Keratinocyte (primary cell): ENCODE results near the gene BRIP1. TPM values are rescaled to one million over a fixed set of nuclear protein-coding genes. Genes with fewer than 3 reads are reported as not detected.

Experiments used
- DNase-seq: peaks from one replicate; pipeline ENCODE4 v3.0.0-alpha.2; 2011; ENCODE audit warnings: low read depth, missing footprints, low spot score
- FAIRE-seq: peaks from 2 replicates; lab custom pipeline; 2011; peaks lifted over from hg19 to GRCh38; lab: Jason Lieb, UNC
- H2AFZ ChIP-seq: 2 replicates; pipeline ENCODE4 v1.6.0; 2012; ENCODE audit warnings: low read length, control low read depth, inconsistent platforms; ENCODE audit not compliant: control insufficient read depth
- H3K27ac ChIP-seq: 2 replicates; pipeline ENCODE4 v1.5.1; 2011; ENCODE audit warnings: low read length; ENCODE audit not compliant: control insufficient read depth, insufficient read depth
- H3K27me3 ChIP-seq: 3 replicates; pipeline ENCODE4 v1.6.0; 2011; ENCODE audit warnings: low read length; ENCODE audit not compliant: control insufficient read depth, insufficient read depth; ENCODE audit errors: extremely low read depth
- H3K36me3 ChIP-seq, 2 experiments: 2 replicates in 1 of 2; 3 replicates in 1 of 2; pipeline ENCODE4 v1.5.1; 2011; ENCODE audit warnings: low read length in 2 of 2, mild to moderate bottlenecking in 1 of 2; ENCODE audit not compliant: control insufficient read depth in 2 of 2, insufficient read depth in 2 of 2; ENCODE audit errors: extremely low read depth in 1 of 2
- H3K4me1 ChIP-seq: 3 replicates; pipeline ENCODE4 v1.5.1; 2011; ENCODE audit warnings: low read length; ENCODE audit not compliant: control insufficient read depth, insufficient read depth; ENCODE audit errors: extremely low read depth
- H3K4me2 ChIP-seq: 3 replicates; pipeline ENCODE4 v1.6.0; 2011; ENCODE audit warnings: low read depth, low read length; ENCODE audit not compliant: control insufficient read depth, insufficient read depth; ENCODE audit errors: extremely low read depth
- H3K4me3 ChIP-seq, 3 experiments: fragments of 200-600 bp in 1 of 3; sonication (generic) in 1 of 3; 2 replicates in 2 of 3; 3 replicates in 1 of 3; pipeline ENCODE4 v1.5.1; 2011 to 2016; ENCODE audit warnings: low read length in 3 of 3, mild to moderate bottlenecking in 3 of 3, control low read depth in 2 of 3, inconsistent platforms in 1 of 3, low read depth in 1 of 3, mixed read lengths in 1 of 3, mixed run types in 1 of 3, moderate library complexity in 1 of 3; ENCODE audit not compliant: control insufficient read depth in 2 of 3, insufficient read depth in 2 of 3; ENCODE audit errors: extremely low read depth in 1 of 3
- H3K79me2 ChIP-seq: 2 replicates; pipeline ENCODE4 v1.6.0; 2012; ENCODE audit warnings: low read length; ENCODE audit not compliant: control insufficient read depth, insufficient read depth
- H3K9ac ChIP-seq: 3 replicates; pipeline ENCODE4 v1.6.0; 2011; ENCODE audit warnings: low read length; ENCODE audit not compliant: control insufficient read depth, insufficient read depth; ENCODE audit errors: extremely low read depth
- H3K9me1 ChIP-seq: 3 replicates; pipeline ENCODE4 v1.6.0; 2011; ENCODE audit warnings: low read length; ENCODE audit not compliant: control insufficient read depth, insufficient read depth; ENCODE audit errors: extremely low read depth
- H3K9me3 ChIP-seq: 2 replicates; pipeline ENCODE4 v1.5.1; 2012; ENCODE audit warnings: low read depth, low read length; ENCODE audit not compliant: control insufficient read depth
- H4K20me1 ChIP-seq: 3 replicates; pipeline ENCODE4 v1.6.0; 2011; ENCODE audit warnings: low read length; ENCODE audit not compliant: control insufficient read depth, insufficient read depth; ENCODE audit errors: extremely low read depth
- CTCF ChIP-seq, 3 experiments: IDR thresholded peaks in 1 of 3; conservative IDR thresholded peaks in 1 of 3; optimal IDR thresholded peaks in 1 of 3; 2 replicates in 2 of 3; 3 replicates in 1 of 3; pipeline versions ENCODE3 to v1.5.1; 2011; ENCODE audit warnings: low read length in 3 of 3, mild to moderate bottlenecking in 3 of 3, moderate library complexity in 2 of 3, control low read depth in 1 of 3, inconsistent platforms in 1 of 3; ENCODE audit not compliant: insufficient read depth in 2 of 3; ENCODE audit errors: extremely low read depth in 1 of 3
- EZH2 ChIP-seq: IDR thresholded peaks from one replicate; pipeline ENCODE4 v1.6.1; 2012; ENCODE audit warnings: inconsistent platforms, mild to moderate bottlenecking, low read length, moderate library complexity
- dilution Hi-C: fragments of 300-500 bp; cut with MboI; formaldehyde crosslinking; loops from one replicate; pipeline ENCODE4 v1.7.0; 2020; ENCODE audit warnings: low sequenced_read_pairs; ENCODE audit not compliant: extremely low pct_ligation_motif_present
- polyA plus RNA-seq, 5 experiments: library from polyadenylated mRNA; depleted of rRNA in 3 of 5; stranded (reverse) in 3 of 5; stranded (forward) in 1 of 5; unstranded in 1 of 5; fragments of >200 nt; gene quantifications; 1 replicate in 1 of 5; 2 replicates in 3 of 5; 3 replicates in 1 of 5; pipeline versions ENCODE4 v1.2.1 to v1.2.3, GENCODE V29; 2011 to 2012; ENCODE audit warnings: missing spikeins in 2 of 5, low read depth in 1 of 5, low replicate concordance in 1 of 5

BRIP1 gene
- polyA plus RNA-seq, 1 donor (not counting 4 experiments of a cell fraction or from before 2014, with no cell fraction given) = 4.0 TPM

GRCh38 chr17:61735807-61736206 is 127.5 kb downstream of the BRIP1 start:
- Histone ChIP-seq H2AFZ (no peak overlapping the region), H3K4me1 (no peaks in the 10 kb centered on the region), H3K9me3 (no peaks in the 10 kb centered on the region), H3K9me1 (no peaks in the 10 kb centered on the region), H3K27ac (no peak overlapping the region), H3K4me2 (no peak overlapping the region), H3K9ac (no peak overlapping the region), H3K4me3 (no peak overlapping the region), H4K20me1 (no peaks in the 10 kb centered on the region), H3K36me3 (no peaks in the 10 kb centered on the region), H3K27me3 (no peaks in the 10 kb centered on the region), H3K79me2 (no peaks in the 10 kb centered on the region)
- DNase-seq (no peak), FAIRE-seq (no peak)
- TF ChIP-seq EZH2 (no peak), CTCF (optimal IDR thresholded peaks at IDR 0.05 in 1 of 3, IDR thresholded peaks at IDR 0.05 in 1 of 3, conservative IDR thresholded peaks at IDR 0.05 in 1 of 3; ENCODE audit: extremely low read depth in 1 of 3, insufficient read depth in 2 of 3, low read length in 3 of 3) (no peak)
- dilution Hi-C loops = no loop called here

GRCh38 chr17:61734466-61734865 is 128.9 kb downstream of the BRIP1 start:
- Histone ChIP-seq H3K9me3 (no peaks in the 10 kb centered on the region), H3K9ac (no peak overlapping the region), H3K4me2 (no peak overlapping the region), H3K9me1 (no peaks in the 10 kb centered on the region), H3K4me3 (no peak overlapping the region), H3K27ac (no peak overlapping the region), H3K79me2 (no peaks in the 10 kb centered on the region), H3K4me1 (no peaks in the 10 kb centered on the region), H3K36me3 (no peaks in the 10 kb centered on the region), H2AFZ (no peak overlapping the region), H3K27me3 (no peaks in the 10 kb centered on the region), H4K20me1 (no peaks in the 10 kb centered on the region)
- no peak for TF ChIP-seq EZH2
- no peak for TF ChIP-seq CTCF (optimal IDR thresholded peaks at IDR 0.05 in 1 of 3, IDR thresholded peaks at IDR 0.05 in 1 of 3, conservative IDR thresholded peaks at IDR 0.05 in 1 of 3; ENCODE audit: extremely low read depth in 1 of 3, insufficient read depth in 2 of 3, low read length in 3 of 3)
- FAIRE-seq (no peak), DNase-seq (no peak)
- dilution Hi-C loops = no loop called here
